Brain microvascular endothelial cell (primary cell): Measurements from ENCODE around the gene LHX5.

ENCODE experiments used
- DNase-seq: peaks from one replicate; pipeline ENCODE4 v3.0.0-alpha.2; 2020
- H3K27ac ChIP-seq: fragments of 250-450 bp; sonication (Bioruptor Pico); 2 replicates; pipeline ENCODE4 v1.5.1; 2020; ENCODE audit warnings: mild to moderate bottlenecking, moderate library complexity
- H3K27me3 ChIP-seq: fragments of 250-450 bp; sonication (Bioruptor Pico); replicated peaks from 2 replicates; pipeline ENCODE4 v1.5.1; 2020; ENCODE audit warnings: mild to moderate bottlenecking
- H3K36me3 ChIP-seq: fragments of 250-450 bp; sonication (Bioruptor Pico); replicated peaks from 2 replicates; pipeline ENCODE4 v1.5.1; 2020; ENCODE audit warnings: mild to moderate bottlenecking
- H3K4me3 ChIP-seq: 2 replicates; pipeline ENCODE4 v1.5.1; 2011; ENCODE audit warnings: low read depth, mild to moderate bottlenecking, control low read depth, low read length, moderate library complexity
- CTCF ChIP-seq: IDR thresholded peaks from 2 replicates; pipeline ENCODE4 v1.5.1; 2011; ENCODE audit warnings: low read depth, mild to moderate bottlenecking, moderate library complexity, low read length, control low read depth, inconsistent platforms; ENCODE audit errors: missing control alignments
- in situ Hi-C: cut with HindIII; loops from 2 replicates; pipeline ENCODE4 v1.10.0; 2017; ENCODE audit warnings: low sequenced_read_pairs, low pct_ligation_motif_present

Gene LHX5

GRCh38 chr12:113480336-113480971 is 8.8 kb upstream of the LHX5 start:
- H3K27ac ChIP-seq, result no peak overlapping the region
- H3K4me3 ChIP-seq, result no peak overlapping the region
- DNase-seq, result no peak
- in situ Hi-C loops, result no loop called here
- no peak for TF ChIP-seq CTCF
- H3K36me3 ChIP-seq, result no peaks in the 10 kb centered on the region
- H3K27me3 ChIP-seq, result peaks cover 52% of the 10 kb centered on the region

DNA sequence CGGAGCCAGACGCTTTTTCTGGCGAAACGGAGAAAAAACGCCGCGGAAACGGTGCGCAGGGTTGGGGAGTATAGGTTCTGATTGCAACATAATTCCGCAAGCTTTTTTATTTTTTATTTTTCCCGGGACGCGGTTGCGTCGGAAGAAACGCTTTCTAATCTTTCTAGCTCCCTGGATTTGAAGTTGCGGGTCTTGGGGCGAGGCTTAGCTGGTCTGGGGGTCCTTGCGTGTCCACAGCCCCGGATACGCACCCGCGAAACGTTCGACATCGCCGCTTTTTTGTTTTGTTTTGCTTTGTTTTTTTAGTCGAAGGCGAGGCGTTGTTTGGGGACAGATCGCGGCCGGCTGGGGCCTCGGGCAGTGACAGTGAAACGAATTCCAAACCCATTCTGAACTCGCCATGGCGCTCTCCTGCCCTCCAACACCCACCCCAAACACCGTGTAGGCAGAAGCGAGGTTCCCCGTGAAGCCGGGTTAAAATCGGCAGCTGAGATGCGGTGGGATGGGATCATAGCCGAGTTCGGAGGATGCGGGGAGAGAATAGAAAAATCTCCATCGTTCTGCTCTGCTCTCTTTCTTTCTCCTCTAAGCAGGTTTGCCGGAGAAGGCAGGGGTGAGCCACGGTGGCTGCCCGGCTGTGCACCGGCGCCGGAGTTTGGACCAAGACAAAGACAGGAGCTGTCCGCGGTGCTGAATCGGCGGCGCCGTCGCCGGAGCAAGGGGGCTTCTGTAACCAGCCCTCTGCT is 8.1 kb upstream of the LHX5 start:
- in situ Hi-C loops, result no loop called here
- no peak overlapping the region for H3K4me3 ChIP-seq
- TF ChIP-seq CTCF, result no peak
- no peaks in the 10 kb centered on the region for H3K36me3 ChIP-seq
- H3K27me3 ChIP-seq, result peaks cover 58% of the 10 kb centered on the region
- DNase-seq, result no peak
- no peak overlapping the region for H3K27ac ChIP-seq

DNA sequence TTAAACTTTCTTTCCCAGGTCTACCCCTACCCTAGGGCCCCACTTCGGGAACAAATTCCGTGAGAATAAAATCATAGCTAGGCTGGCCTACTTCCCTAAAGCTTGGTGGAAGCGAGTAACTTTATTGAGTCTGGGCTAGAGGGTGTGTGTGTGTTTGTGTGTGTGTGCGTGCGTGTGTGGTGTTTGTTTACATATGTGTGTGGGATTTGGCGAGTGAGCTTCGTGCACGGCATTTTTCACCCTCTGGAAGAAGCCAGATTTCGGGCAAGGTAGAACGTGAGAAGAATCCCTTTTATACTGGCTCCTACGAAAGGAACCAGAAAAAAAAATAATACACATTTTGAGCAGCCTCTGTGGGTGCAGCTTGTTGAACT is 7.5 kb upstream of the LHX5 start:
- TF ChIP-seq CTCF, result no peak
- no peak for DNase-seq
- Histone ChIP-seq H3K36me3 (no peaks in the 10 kb centered on the region), H3K27me3 (peaks cover 64% of the 10 kb centered on the region), H3K27ac (no peak overlapping the region), H3K4me3 (no peak overlapping the region)
- in situ Hi-C loops, result no loop called here

DNA sequence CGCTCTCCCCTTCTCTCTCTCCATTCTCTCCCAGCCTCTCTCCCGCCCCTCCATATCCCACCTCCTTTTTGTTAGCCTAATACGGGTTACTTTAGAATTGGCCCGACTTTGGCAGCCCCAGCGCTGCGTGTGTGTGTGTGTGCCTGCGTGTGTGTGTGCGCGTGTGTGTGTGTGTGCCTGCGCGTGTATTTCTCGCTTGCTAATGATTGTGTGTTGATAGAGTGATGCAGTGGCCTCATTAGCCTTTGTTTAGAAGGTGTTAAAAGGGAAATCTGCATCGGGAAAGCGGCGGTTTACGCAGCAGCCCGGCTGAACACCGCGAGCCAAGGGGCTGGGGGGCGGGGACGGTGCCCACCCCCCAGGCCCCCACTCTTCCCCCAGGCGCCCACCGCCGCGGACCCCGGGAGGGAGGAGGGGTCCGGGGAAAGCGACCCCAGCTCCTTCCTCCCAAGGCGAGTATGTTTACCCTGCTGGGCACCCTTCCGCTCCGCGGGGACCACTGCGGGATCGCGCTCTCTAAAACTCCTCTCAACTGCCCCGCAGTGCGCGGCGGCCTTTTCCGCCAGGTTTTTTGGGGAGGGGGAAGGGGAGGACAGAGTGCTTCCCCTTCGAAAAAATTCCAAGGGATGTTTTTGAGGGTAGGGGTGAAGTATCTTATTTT is 6.8 kb upstream of the LHX5 start:
- in situ Hi-C loops, result no loop called here
- no peak for TF ChIP-seq CTCF
- H3K27ac ChIP-seq, result no peak overlapping the region
- H3K27me3 ChIP-seq, result peaks cover 69% of the 10 kb centered on the region
- no peaks in the 10 kb centered on the region for H3K36me3 ChIP-seq
- no peak overlapping the region for H3K4me3 ChIP-seq
- no peak for DNase-seq

DNA sequence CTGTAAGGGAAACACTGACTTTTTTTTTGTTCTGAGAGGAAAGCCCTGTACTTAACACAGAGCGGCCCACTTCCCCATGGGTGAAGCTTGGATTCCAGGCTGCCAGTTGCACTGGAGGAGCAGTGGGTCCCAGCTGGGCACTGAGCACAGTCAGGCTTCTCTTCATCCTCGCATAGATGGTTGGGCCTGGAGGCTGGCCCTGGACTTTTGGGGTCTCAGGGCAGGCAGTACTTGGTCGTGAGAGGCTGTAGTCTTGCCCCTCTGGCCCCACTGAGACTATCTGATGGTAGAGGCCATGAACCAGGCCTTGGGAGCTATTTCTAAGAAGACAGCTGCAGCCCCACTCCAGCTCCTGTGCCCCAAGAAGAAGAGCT is 6.2 kb upstream of the LHX5 start:
- H3K27me3 ChIP-seq, result peaks cover 76% of the 10 kb centered on the region
- no peaks in the 10 kb centered on the region for H3K36me3 ChIP-seq
- no peak overlapping the region for H3K27ac ChIP-seq
- no peak for DNase-seq
- H3K4me3 ChIP-seq, result no peak overlapping the region
- no peak for TF ChIP-seq CTCF
- in situ Hi-C loops, result no loop called here
